ENCODE results near the gene EXOC5. TPM values are rescaled to one million over a fixed set of nuclear protein-coding genes. Genes with fewer than 3 reads are reported as not detected.

Gene EXOC5
- polyA plus RNA-seq, 1 donor (not counting 4 experiments of a cell fraction or from before 2014, with no cell fraction given): 48.2 TPM

DNA sequence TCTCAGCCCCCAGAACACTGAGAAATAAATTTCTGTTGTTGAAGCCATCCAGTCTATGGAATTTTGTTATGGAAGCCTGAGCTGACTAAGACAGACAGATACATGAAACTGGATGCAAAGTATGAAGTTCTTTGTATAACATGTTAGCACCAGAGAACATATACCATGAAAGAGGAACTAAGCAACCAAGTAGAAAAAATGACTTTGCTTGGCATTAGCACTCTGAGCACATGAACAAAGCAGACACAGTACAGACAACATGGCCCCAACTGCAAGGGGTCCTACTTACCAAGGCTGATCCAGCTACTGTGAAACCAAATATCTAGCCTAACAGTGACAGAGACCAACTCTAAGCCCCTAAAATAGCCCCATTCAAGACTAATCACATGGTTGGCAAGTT, 13.8 kb downstream of the EXOC5 start:
- H3K4me3 ChIP-seq (ENCODE audit: control insufficient read depth in 2 of 3, extremely low read depth in 1 of 3, insufficient read depth in 2 of 3, low read depth in 1 of 3, low read length in 3 of 3): no peak overlapping the region
- no peak overlapping the region for H3K9ac ChIP-seq (ENCODE audit: control insufficient read depth, extremely low read depth, insufficient read depth, low read length)
- no peaks in the 10 kb centered on the region for H3K27me3 ChIP-seq (ENCODE audit: control insufficient read depth, extremely low read depth, insufficient read depth, low read length)
- H3K36me3 ChIP-seq (ENCODE audit: control insufficient read depth in 2 of 2, extremely low read depth in 1 of 2, insufficient read depth in 2 of 2, low read length in 2 of 2): no peaks in the 10 kb centered on the region
- TF ChIP-seq EZH2 (IDR thresholded peaks at IDR 0.05; ENCODE audit: low read length): no peak
- TF ChIP-seq, protein P1, sequence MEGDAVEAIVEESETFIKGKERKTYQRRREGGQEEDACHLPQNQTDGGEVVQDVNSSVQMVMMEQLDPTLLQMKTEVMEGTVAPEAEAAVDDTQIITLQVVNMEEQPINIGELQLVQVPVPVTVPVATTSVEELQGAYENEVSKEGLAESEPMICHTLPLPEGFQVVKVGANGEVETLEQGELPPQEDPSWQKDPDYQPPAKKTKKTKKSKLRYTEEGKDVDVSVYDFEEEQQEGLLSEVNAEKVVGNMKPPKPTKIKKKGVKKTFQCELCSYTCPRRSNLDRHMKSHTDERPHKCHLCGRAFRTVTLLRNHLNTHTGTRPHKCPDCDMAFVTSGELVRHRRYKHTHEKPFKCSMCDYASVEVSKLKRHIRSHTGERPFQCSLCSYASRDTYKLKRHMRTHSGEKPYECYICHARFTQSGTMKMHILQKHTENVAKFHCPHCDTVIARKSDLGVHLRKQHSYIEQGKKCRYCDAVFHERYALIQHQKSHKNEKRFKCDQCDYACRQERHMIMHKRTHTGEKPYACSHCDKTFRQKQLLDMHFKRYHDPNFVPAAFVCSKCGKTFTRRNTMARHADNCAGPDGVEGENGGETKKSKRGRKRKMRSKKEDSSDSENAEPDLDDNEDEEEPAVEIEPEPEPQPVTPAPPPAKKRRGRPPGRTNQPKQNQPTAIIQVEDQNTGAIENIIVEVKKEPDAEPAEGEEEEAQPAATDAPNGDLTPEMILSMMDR (optimal IDR thresholded peaks at IDR 0.05 in 1 of 3, IDR thresholded peaks at IDR 0.05 in 1 of 3, conservative IDR thresholded peaks at IDR 0.05 in 1 of 3; ENCODE audit: extremely low read depth in 1 of 3, insufficient read depth in 2 of 3, low read length in 3 of 3): no peak
- FAIRE-seq: no peak
- dilution Hi-C loops (cut with MboI; ENCODE audit: extremely low pct_ligation_motif_present, low sequenced_read_pairs): no loop called here
- H3K27ac ChIP-seq (ENCODE audit: control insufficient read depth, insufficient read depth, low read length): no peak overlapping the region
- peaks cover 9% of the 10 kb centered on the region for H4K20me1 ChIP-seq (ENCODE audit: control insufficient read depth, extremely low read depth, insufficient read depth, low read length)
- H3K4me1 ChIP-seq (ENCODE audit: control insufficient read depth, extremely low read depth, insufficient read depth, low read length): no peaks in the 10 kb centered on the region
- no peak for DNase-seq (ENCODE audit: low read depth, low spot score)
- H3K4me2 ChIP-seq (ENCODE audit: control insufficient read depth, extremely low read depth, insufficient read depth, low read depth, low read length): no peak overlapping the region
- H3K9me3 ChIP-seq (ENCODE audit: control insufficient read depth, low read depth, low read length): no peaks in the 10 kb centered on the region
- peaks cover 2% of the 10 kb centered on the region for H3K9me1 ChIP-seq (ENCODE audit: control insufficient read depth, extremely low read depth, insufficient read depth, low read length)
- H3K79me2 ChIP-seq (ENCODE audit: control insufficient read depth, insufficient read depth, low read length): peaks cover 92% of the 10 kb centered on the region
- no peak overlapping the region for H2AFZ ChIP-seq (ENCODE audit: control insufficient read depth, low read length)

DNA sequence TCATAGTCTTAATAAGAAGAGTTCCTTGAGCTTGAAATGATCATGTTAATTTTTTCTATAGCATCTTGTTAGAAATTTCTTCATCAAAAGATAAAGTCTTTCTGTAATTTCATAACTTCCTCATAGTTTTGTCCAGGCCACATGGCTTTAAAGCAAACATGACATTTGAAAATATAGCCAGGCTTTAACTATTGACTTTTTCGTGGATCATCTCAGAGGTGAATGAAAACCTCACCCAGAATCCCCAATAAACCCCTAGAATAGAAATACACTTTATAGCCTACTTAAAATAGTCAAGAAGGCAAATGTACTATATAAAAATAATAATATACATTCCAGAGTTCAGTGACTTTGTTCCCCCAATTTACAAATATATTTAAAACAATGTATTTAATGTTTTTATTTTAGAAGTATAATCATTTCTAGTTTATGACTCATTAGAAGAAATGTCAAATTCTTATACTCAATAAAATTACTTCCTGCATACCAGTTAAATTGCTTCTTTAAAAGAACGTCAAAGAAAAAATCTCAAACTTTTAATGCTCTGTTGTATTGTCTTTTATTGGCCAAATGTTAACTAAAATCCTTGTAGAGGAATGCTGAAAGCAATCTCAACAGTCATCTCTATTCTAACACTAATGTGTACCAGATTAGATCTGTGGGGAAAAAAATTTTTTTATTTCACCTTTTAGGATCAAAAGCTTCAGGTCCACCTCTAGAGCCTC, 21.6 kb downstream of the EXOC5 start:
- Histone ChIP-seq H4K20me1 (ENCODE audit: control insufficient read depth, extremely low read depth, insufficient read depth, low read length) (peaks cover 5% of the 10 kb centered on the region), H3K4me2 (ENCODE audit: control insufficient read depth, extremely low read depth, insufficient read depth, low read depth, low read length) (no peak overlapping the region)
- TF ChIP-seq, protein P1 (optimal IDR thresholded peaks at IDR 0.05 in 1 of 3, IDR thresholded peaks at IDR 0.05 in 1 of 3, conservative IDR thresholded peaks at IDR 0.05 in 1 of 3; ENCODE audit: extremely low read depth in 1 of 3, insufficient read depth in 2 of 3, low read length in 3 of 3): no peak
- TF ChIP-seq EZH2 (IDR thresholded peaks at IDR 0.05; ENCODE audit: low read length): no peak

More for the DNA sequence above, 21.6 kb downstream of the EXOC5 start:
- DNase-seq (ENCODE audit: low read depth, low spot score): no peak
- no peak overlapping the region for H3K4me3 ChIP-seq (ENCODE audit: control insufficient read depth in 2 of 3, extremely low read depth in 1 of 3, insufficient read depth in 2 of 3, low read depth in 1 of 3, low read length in 3 of 3)
- dilution Hi-C loops (cut with MboI; ENCODE audit: extremely low pct_ligation_motif_present, low sequenced_read_pairs): no loop called here
- no peaks in the 10 kb centered on the region for H3K9me3 ChIP-seq (ENCODE audit: control insufficient read depth, low read depth, low read length)
- H3K79me2 ChIP-seq (ENCODE audit: control insufficient read depth, insufficient read depth, low read length): peaks cover 33% of the 10 kb centered on the region
- H3K27me3 ChIP-seq (ENCODE audit: control insufficient read depth, extremely low read depth, insufficient read depth, low read length): no peaks in the 10 kb centered on the region
- H3K36me3 ChIP-seq (ENCODE audit: control insufficient read depth in 2 of 2, extremely low read depth in 1 of 2, insufficient read depth in 2 of 2, low read length in 2 of 2): no peaks in the 10 kb centered on the region
- H3K9ac ChIP-seq (ENCODE audit: control insufficient read depth, extremely low read depth, insufficient read depth, low read length): no peak overlapping the region
- H3K4me1 ChIP-seq (ENCODE audit: control insufficient read depth, extremely low read depth, insufficient read depth, low read length): no peaks in the 10 kb centered on the region
- H3K9me1 ChIP-seq (ENCODE audit: control insufficient read depth, extremely low read depth, insufficient read depth, low read length): no peaks in the 10 kb centered on the region
- no peak for FAIRE-seq
- H2AFZ ChIP-seq (ENCODE audit: control insufficient read depth, low read length): no peak overlapping the region
- no peak overlapping the region for H3K27ac ChIP-seq (ENCODE audit: control insufficient read depth, insufficient read depth, low read length)

All from keratinocyte (primary cell).